Adrenal gland (tissue), 12 donors: Measurements from ENCODE around the gene MKRN3. TPM values are rescaled to one million over a fixed set of nuclear protein-coding genes. Genes with fewer than 3 reads are reported as not detected.

ENCODE experiments used
- DNase-seq, 7 donors: peaks; one replicate each; pipeline ENCODE4 v3.0.0-alpha.2; 2019 to 2020
- H3K27ac ChIP-seq, 5 donors: fragments of 200-600 bp; sonication (generic) in 4 of 5; 1 replicate in 3 of 5; 2 replicates in 2 of 5; pipeline versions ENCODE4 v1.5.1 to v1.8.0; 2016 to 2020; ENCODE audit warnings: mild to moderate bottlenecking in 1 of 5
- H3K27me3 ChIP-seq: fragments of 200-600 bp; 2 replicates; pipeline ENCODE4 v1.8.0; 2021
- H3K36me3 ChIP-seq, 2 donors: fragments of 200-600 bp; replicated peaks in 1 of 2; 1 replicate in 1 of 2; 2 replicates in 1 of 2; pipeline versions ENCODE4 v1.5.1 to v1.8.0; 2018 to 2022
- H3K4me1 ChIP-seq, 2 donors: fragments of 200-600 bp; replicated peaks in 1 of 2; 1 replicate in 1 of 2; 2 replicates in 1 of 2; pipeline versions ENCODE4 v1.5.1 to v1.8.0; 2018 to 2021
- H3K4me3 ChIP-seq, 4 donors: fragments of 200-600 bp; sonication (generic) in 3 of 4; one replicate each; pipeline ENCODE4 v1.5.1; 2016 to 2018
- H3K9me3 ChIP-seq, 3 donors: fragments of 200-600 bp; sonication (generic) in 1 of 3; replicated peaks in 1 of 3; 1 replicate in 2 of 3; 2 replicates in 1 of 3; pipeline versions ENCODE4 v1.5.1 to v1.8.0; 2016 to 2021
- CTCF ChIP-seq, 6 experiments: fragments of 450-650 bp in 4 of 6; fragments of 200-600 bp in 2 of 6; sonication (generic) in 1 of 6; IDR thresholded peaks; 1 replicate in 5 of 6; 2 replicates in 1 of 6; pipeline versions ENCODE4 v1.5.1 to v1.8.0; 2016 to 2021; ENCODE audit warnings: antibody characterized with exemption in 6 of 6, mild to moderate bottlenecking in 2 of 6, moderate library complexity in 1 of 6
- POLR2A ChIP-seq, 2 donors: fragments of 450-650 bp; IDR thresholded peaks; one replicate each; pipeline ENCODE4 v1.6.1; 2017; ENCODE audit warnings: antibody characterized with exemption in 2 of 2, mild to moderate bottlenecking in 2 of 2, moderate library complexity in 1 of 2
- WGBS, 4 donors: extraction: QIAGEN DNeasy Blood & Tissue Kit in 2 of 4; methylation state at CpG; one replicate each; pipeline versions ENCODE4 v1.1.5 to v1.1.7; 2013 to 2017; 5-methylcytosine and 5-hydroxymethylcytosine counted together
- intact Hi-C, 2 donors: fragments of 100-400 bp; cut with DNase I; formaldehyde crosslinking; loops; one replicate each; pipeline versions ENCODE4 v1.14.1 to v1.15.0; 2022 to 2023
- microRNA counts, 2 donors: library from miRNA; unstranded; fragments of <30 nt; microRNA quantifications; one replicate each; lab custom pipeline; 2016
- microRNA-seq, 3 donors: library from miRNA; unstranded; fragments of <30 nt; microRNA quantifications; one replicate each; pipeline ENCODE4, GENCODE V29; 2017 to 2020
- polyA plus RNA-seq, 3 donors: library from polyadenylated mRNA; stranded (reverse); fragments of 200-250 nt in 2 of 3; fragments of 350-450 nt in 1 of 3; fragmentation: Illumina TruSeq in 1 of 3; extraction: RNeasy Lipid Tissue Mini Kit (QIAGEN cat#74804) in 1 of 3; gene quantifications; one replicate each; pipeline ENCODE4 v1.2.3, GENCODE V29; 2013 to 2014
- small RNA-seq, 2 donors: library from RNA; depleted of rRNA; stranded (forward); fragments of <200 nt; gene quantifications; one replicate each; pipeline ENCODE3, GENCODE V24; 2016
- total RNA-seq, 9 donors: library from RNA; depleted of rRNA in 4 of 9; stranded (reverse); fragments of >200 nt in 4 of 9; fragments of 120-200 nt in 1 of 9; fragmentation: NEBNext Ultra II Directional in 1 of 9; extraction: Animal tissue kit (Norgen Biotek cat#: 25700) in 1 of 9; gene quantifications; one replicate each; pipeline versions ENCODE4 v1.1.0 to v1.2.4, GENCODE V29; 2013 to 2023
- donor health status: healthy with polysubstance abuse.
- donor health status: Bipolar disorder and iron deficiency.
- donor health status: DM: yes; HTN: yes; CAD: no.
- donor health status: DM: no; HTN: no; CAD: no.
- donor health status: DM: no; HTN: no; CAD: no.
- donor health status: DM: yes; HTN: yes; CAD: no.

The MKRN3 gene
- total and polyA plus RNA-seq, 12 donors: 0.19 to 3.9 (median 0.24) TPM; not detected in 7

- intact Hi-C loops: no loop called here
- no peak overlapping the region for H3K4me3 ChIP-seq
- no peaks in the 10 kb centered on the region for H3K4me1 ChIP-seq
- H3K9me3 ChIP-seq: no peaks in the 10 kb centered on the region
- H3K27ac ChIP-seq: no peak overlapping the region
- DNase-seq: no peak
- no peaks in the 10 kb centered on the region for H3K27me3 ChIP-seq
- 55 to 71% (median 60%) methylated on average over 10 of the region's 10 CpGs for WGBS, 4 donors
- no peaks in the 10 kb centered on the region for H3K36me3 ChIP-seq
- TF ChIP-seq POLR2A (IDR thresholded peaks at IDR 0.05) (no peak), CTCF (IDR thresholded peaks at IDR 0.05) (no peak)
Observed at GRCh38 chr15:23616536-23616935, 51.1 kb downstream of the MKRN3 start.

MicroRNA genes within 50 kb of the gene (microRNA counts, 767-probe panel; counts per million panel counts)
- 0 counts per million in 2 donors for microRNA hsa-miR-4508 (lab: Ali Mortazavi, UCI)

Small RNAs within 50 kb of the gene (microRNA-seq; reads per million reads assigned to microRNA genes)
- gene MIR4508: 0 reads per million in 3 donors

Small RNAs within 50 kb of the gene (small RNA-seq; reads per million reads assigned to genes)
- 0 reads per million in 2 donors for gene MIR4508

Other genes starting within 250 kb of the MKRN3 start
- not detected for gene GOLGA6L26, start 231.5 kb upstream of the MKRN3 start, total RNA-seq
- not detected for gene GOLGA6L26, start 231.5 kb upstream of the MKRN3 start, polyA plus RNA-seq
- under 1 TPM; 0.11 to 0.36 (median 0.20) TPM for gene GOLGA8S, start 210.9 kb upstream of the MKRN3 start, total RNA-seq
- under 1 TPM; 0.05 to 0.10 (median 0.08) TPM for gene GOLGA8S, start 210.9 kb upstream of the MKRN3 start, polyA plus RNA-seq
- gene GOLGA6L2, start 118.4 kb upstream of the MKRN3 start, total RNA-seq: not detected
- gene GOLGA6L2, start 118.4 kb upstream of the MKRN3 start, polyA plus RNA-seq: under 1 TPM in 2 of 3 donors, not detected in 1; 0.16 to 0.24 TPM
- gene MAGEL2, start 82.2 kb downstream of the MKRN3 start, total RNA-seq: 10 to 100 TPM in 1 of 9 donors, under 1 TPM in 6, not detected in 2; 0.12 to 16.2 (median 0.46) TPM
- gene MAGEL2, start 82.2 kb downstream of the MKRN3 start, polyA plus RNA-seq: under 1 TPM; 0.24 to 0.51 (median 0.32) TPM
- gene NDN, start 121.6 kb downstream of the MKRN3 start, total RNA-seq: 100 to 1,000 TPM in 6 of 9 donors, 10 to 100 TPM in 3; 65.7 to 451 (median 144) TPM
- 10 to 100 TPM; 19.3 to 49.4 (median 49.1) TPM for gene NDN, start 121.6 kb downstream of the MKRN3 start, polyA plus RNA-seq